K562 (cell line): Measurements from ENCODE around the gene KRTCAP2. TPM values are rescaled to one million over a fixed set of nuclear protein-coding genes. Genes with fewer than 3 reads are reported as not detected.

ENCODE experiments used
- HEY1 ChIP-seq: fragments of 250-450 bp; sonication (Bioruptor Pico); IDR thresholded peaks from 2 replicates; pipeline ENCODE4 v1.5.0; 2020; ENCODE audit warnings: mild to moderate bottlenecking, moderate library complexity, borderline replicate concordance
- ZFX ChIP-seq: sonication (generic); formaldehyde crosslinking; IDR thresholded peaks from 2 replicates; pipeline ENCODE4 v1.8.0; 2022; ENCODE audit warnings: mild to moderate bottlenecking, missing genetic modification reagents, moderate library complexity
- ZNF764 ChIP-seq: fragments of 250-450 bp; sonication (Bioruptor Pico); IDR thresholded peaks from 2 replicates; pipeline ENCODE4 v1.4.0; 2020; ENCODE audit warnings: low read depth, mild to moderate bottlenecking, moderate library complexity
- polyA plus RNA-seq, 8 experiments: library from polyadenylated mRNA; depleted of rRNA in 4 of 8; stranded (reverse) in 5 of 8; unstranded in 3 of 8; fragments of >200 nt; fragmentation: Nextera tagmentation in 2 of 8; fragmentation: Illumina TruSeq in 1 of 8; extraction: Ambion mirVana in 2 of 8; extraction: Trizol in 1 of 8; gene quantifications; 2 replicates each; pipeline versions ENCODE4 v1.2.1 to v1.2.3, GENCODE V29; 2011 to 2014; ENCODE audit warnings: inconsistent platforms in 1 of 8, missing spikeins in 1 of 8
- total RNA-seq, 7 experiments: library from RNA; depleted of rRNA in 6 of 7; stranded (reverse); fragments of >200 nt in 6 of 7; fragmentation: Illumina TruSeq in 2 of 7; extraction: Trizol in 2 of 7; gene quantifications; 2 replicates each; pipeline versions ENCODE4 v1.2.1 to v1.2.3, GENCODE V29; 2011 to 2021; ENCODE audit warnings: low replicate concordance in 1 of 7
- TF ChIP-seq, protein P1 (sequence below): fragments of 250-450 bp; sonication (Bioruptor Pico); IDR thresholded peaks from 2 replicates; pipeline ENCODE4 v1.5.0; 2021; ENCODE audit warnings: mild to moderate bottlenecking, borderline replicate concordance
- TF ChIP-seq, protein P2 (sequence below): fragments of 250-450 bp; sonication (Bioruptor Pico); IDR thresholded peaks from 2 replicates; pipeline ENCODE4 v1.5.1; 2021; ENCODE audit warnings: mild to moderate bottlenecking
- TF ChIP-seq, protein P3 (sequence below): sonication (generic); formaldehyde crosslinking; IDR thresholded peaks from 2 replicates; pipeline ENCODE4 v1.8.0; 2022; ENCODE audit warnings: mild to moderate bottlenecking, missing genetic modification reagents
- TF ChIP-seq, protein P4 (sequence below): fragments of 250-450 bp; sonication (Bioruptor Pico); IDR thresholded peaks from 2 replicates; pipeline ENCODE4 v1.6.1; 2021; ENCODE audit warnings: mild to moderate bottlenecking
- TF ChIP-seq, protein P5 (sequence below): fragments of 200-800 bp; sonication (Bioruptor generic); IDR thresholded peaks from 2 replicates; pipeline ENCODE4 v1.6.1; 2016; ENCODE audit warnings: missing genetic modification characterization, missing compliant biosample characterization
- TF ChIP-seq, protein P6 (sequence below): IDR thresholded peaks from 2 replicates; pipeline ENCODE4 v1.6.1; 2012; ENCODE audit warnings: low read depth, low read length, improper control_type of control experiment, borderline replicate concordance

The KRTCAP2 gene
- total and polyA plus RNA-seq, 9 of the 15 experiments (the other 6 are each of a cell fraction or from before 2014, with no cell fraction given): 126 to 436 (median 244) TPM

DNA sequence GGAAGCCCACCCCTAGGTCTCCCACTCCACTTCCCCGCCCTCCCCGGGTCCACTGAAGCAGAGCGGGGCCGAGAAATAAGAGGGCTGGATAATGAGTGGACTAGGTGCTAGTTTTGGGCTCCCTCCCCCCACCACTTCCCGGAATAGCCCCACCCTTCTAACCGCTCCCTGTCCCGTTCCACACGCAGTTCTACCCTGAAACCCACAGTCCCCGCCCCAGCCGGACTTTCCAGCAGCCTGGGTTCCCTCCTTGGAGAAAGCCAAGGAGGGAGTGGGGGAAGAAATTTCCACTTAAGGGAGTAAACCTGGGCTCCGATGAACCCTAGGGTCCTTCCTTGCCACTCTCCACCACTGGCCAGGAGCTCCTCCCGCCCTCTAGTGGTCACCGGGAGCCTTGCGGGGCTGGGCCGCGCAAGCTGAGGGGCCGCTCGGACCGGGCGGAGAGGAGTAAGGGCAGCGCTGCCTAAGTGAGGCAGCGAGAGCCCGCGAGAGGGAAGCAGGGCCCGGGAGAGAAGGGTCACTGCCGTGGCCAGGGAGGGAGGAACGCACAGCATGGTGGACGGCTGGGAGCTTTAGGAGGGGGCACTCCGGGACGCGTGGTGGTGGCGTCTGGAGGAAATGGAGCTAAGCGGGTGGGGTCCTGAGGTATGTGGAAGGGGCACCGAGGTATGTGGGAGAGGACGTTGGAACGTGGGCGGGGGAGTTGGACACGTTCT, 20.3 kb upstream of the KRTCAP2 start (continued):
- TF ChIP-seq, protein P1, sequence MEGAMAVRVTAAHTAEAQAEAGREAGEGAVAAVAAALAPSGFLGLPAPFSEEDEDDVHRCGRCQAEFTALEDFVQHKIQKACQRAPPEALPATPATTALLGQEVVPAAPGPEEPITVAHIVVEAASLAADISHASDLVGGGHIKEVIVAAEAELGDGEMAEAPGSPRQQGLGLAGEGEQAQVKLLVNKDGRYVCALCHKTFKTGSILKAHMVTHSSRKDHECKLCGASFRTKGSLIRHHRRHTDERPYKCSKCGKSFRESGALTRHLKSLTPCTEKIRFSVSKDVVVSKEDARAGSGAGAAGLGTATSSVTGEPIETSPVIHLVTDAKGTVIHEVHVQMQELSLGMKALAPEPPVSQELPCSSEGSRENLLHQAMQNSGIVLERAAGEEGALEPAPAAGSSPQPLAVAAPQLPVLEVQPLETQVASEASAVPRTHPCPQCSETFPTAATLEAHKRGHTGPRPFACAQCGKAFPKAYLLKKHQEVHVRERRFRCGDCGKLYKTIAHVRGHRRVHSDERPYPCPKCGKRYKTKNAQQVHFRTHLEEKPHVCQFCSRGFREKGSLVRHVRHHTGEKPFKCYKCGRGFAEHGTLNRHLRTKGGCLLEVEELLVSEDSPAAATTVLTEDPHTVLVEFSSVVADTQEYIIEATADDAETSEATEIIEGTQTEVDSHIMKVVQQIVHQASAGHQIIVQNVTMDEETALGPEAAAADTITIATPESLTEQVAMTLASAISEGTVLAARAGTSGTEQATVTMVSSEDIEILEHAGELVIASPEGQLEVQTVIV (CRISPR knock-in tag): no peak
- TF ChIP-seq, protein P2, sequence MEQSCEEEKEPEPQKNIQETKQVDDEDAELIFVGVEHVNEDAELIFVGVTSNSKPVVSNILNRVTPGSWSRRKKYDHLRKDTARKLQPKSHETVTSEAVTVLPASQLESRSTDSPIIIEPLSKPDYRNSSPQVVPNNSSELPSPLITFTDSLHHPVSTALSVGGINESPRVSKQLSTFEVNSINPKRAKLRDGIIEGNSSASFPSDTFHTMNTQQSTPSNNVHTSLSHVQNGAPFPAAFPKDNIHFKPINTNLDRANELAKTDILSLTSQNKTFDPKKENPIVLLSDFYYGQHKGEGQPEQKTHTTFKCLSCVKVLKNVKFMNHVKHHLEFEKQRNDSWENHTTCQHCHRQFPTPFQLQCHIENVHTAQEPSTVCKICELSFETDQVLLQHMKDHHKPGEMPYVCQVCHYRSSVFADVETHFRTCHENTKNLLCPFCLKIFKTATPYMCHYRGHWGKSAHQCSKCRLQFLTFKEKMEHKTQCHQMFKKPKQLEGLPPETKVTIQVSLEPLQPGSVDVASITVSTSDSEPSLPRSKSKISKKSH: no peak
- peak; percentile 81 for TF ChIP-seq ZFX
- TF ChIP-seq, protein P3, sequence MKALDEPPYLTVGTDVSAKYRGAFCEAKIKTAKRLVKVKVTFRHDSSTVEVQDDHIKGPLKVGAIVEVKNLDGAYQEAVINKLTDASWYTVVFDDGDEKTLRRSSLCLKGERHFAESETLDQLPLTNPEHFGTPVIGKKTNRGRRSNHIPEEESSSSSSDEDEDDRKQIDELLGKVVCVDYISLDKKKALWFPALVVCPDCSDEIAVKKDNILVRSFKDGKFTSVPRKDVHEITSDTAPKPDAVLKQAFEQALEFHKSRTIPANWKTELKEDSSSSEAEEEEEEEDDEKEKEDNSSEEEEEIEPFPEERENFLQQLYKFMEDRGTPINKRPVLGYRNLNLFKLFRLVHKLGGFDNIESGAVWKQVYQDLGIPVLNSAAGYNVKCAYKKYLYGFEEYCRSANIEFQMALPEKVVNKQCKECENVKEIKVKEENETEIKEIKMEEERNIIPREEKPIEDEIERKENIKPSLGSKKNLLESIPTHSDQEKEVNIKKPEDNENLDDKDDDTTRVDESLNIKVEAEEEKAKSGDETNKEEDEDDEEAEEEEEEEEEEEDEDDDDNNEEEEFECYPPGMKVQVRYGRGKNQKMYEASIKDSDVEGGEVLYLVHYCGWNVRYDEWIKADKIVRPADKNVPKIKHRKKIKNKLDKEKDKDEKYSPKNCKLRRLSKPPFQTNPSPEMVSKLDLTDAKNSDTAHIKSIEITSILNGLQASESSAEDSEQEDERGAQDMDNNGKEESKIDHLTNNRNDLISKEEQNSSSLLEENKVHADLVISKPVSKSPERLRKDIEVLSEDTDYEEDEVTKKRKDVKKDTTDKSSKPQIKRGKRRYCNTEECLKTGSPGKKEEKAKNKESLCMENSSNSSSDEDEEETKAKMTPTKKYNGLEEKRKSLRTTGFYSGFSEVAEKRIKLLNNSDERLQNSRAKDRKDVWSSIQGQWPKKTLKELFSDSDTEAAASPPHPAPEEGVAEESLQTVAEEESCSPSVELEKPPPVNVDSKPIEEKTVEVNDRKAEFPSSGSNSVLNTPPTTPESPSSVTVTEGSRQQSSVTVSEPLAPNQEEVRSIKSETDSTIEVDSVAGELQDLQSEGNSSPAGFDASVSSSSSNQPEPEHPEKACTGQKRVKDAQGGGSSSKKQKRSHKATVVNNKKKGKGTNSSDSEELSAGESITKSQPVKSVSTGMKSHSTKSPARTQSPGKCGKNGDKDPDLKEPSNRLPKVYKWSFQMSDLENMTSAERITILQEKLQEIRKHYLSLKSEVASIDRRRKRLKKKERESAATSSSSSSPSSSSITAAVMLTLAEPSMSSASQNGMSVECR (CRISPR knock-in tag): peak; percentile 35; the same call in 1 of the 2 replicates
- TF ChIP-seq, protein P4, sequence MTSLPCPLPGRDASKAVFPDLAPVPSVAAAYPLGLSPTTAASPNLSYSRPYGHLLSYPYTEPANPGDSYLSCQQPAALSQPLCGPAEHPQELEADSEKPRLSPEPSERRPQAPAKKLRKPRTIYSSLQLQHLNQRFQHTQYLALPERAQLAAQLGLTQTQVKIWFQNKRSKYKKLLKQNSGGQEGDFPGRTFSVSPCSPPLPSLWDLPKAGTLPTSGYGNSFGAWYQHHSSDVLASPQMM (CRISPR knock-in tag): no peak
- TF ChIP-seq ZNF764 (CRISPR knock-in tag): no peak
- TF ChIP-seq, protein P5, sequence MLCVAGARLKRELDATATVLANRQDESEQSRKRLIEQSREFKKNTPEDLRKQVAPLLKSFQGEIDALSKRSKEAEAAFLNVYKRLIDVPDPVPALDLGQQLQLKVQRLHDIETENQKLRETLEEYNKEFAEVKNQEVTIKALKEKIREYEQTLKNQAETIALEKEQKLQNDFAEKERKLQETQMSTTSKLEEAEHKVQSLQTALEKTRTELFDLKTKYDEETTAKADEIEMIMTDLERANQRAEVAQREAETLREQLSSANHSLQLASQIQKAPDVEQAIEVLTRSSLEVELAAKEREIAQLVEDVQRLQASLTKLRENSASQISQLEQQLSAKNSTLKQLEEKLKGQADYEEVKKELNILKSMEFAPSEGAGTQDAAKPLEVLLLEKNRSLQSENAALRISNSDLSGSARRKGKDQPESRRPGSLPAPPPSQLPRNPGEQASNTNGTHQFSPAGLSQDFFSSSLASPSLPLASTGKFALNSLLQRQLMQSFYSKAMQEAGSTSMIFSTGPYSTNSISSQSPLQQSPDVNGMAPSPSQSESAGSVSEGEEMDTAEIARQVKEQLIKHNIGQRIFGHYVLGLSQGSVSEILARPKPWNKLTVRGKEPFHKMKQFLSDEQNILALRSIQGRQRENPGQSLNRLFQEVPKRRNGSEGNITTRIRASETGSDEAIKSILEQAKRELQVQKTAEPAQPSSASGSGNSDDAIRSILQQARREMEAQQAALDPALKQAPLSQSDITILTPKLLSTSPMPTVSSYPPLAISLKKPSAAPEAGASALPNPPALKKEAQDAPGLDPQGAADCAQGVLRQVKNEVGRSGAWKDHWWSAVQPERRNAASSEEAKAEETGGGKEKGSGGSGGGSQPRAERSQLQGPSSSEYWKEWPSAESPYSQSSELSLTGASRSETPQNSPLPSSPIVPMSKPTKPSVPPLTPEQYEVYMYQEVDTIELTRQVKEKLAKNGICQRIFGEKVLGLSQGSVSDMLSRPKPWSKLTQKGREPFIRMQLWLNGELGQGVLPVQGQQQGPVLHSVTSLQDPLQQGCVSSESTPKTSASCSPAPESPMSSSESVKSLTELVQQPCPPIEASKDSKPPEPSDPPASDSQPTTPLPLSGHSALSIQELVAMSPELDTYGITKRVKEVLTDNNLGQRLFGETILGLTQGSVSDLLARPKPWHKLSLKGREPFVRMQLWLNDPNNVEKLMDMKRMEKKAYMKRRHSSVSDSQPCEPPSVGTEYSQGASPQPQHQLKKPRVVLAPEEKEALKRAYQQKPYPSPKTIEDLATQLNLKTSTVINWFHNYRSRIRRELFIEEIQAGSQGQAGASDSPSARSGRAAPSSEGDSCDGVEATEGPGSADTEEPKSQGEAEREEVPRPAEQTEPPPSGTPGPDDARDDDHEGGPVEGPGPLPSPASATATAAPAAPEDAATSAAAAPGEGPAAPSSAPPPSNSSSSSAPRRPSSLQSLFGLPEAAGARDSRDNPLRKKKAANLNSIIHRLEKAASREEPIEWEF (CRISPR knock-in tag): no peak
- TF ChIP-seq HEY1 (CRISPR knock-in tag): no peak
- TF ChIP-seq, protein P6, sequence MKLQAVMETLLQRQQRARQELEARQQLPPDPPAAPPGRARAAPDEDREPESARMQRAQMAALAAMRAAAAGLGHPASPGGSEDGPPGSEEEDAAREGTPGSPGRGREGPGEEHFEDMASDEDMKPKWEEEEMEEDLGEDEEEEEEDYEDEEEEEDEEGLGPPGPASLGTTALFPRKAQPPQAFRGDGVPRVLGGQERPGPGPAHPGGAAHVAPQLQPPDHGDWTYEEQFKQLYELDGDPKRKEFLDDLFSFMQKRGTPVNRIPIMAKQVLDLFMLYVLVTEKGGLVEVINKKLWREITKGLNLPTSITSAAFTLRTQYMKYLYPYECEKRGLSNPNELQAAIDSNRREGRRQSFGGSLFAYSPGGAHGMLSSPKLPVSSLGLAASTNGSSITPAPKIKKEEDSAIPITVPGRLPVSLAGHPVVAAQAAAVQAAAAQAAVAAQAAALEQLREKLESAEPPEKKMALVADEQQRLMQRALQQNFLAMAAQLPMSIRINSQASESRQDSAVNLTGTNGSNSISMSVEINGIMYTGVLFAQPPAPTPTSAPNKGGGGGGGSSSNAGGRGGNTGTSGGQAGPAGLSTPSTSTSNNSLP: no peak
